ENCODE measurements around the gene ZNF835.

Gene ZNF835

GRCh38 chr19:56619121-56619520 is 52.4 kb downstream of the ZNF835 start:
- no peaks in the 10 kb centered on the region for H3K4me1 ChIP-seq (ENCODE audit: insufficient read depth, low read length)
- peaks cover 9% of the 10 kb centered on the region for H3K9me3 ChIP-seq (ENCODE audit: insufficient read depth, low read length, severe bottlenecking)
- no peak overlapping the region for H2AFZ ChIP-seq (ENCODE audit: low read depth, low read length)
- H3K4me3 ChIP-seq (ENCODE audit: low read depth in 1 of 2, low read length in 2 of 2), result no peak overlapping the region
- H3K9ac ChIP-seq (ENCODE audit: low read depth, low read length), result no peak overlapping the region
- TF ChIP-seq EZH2 (IDR thresholded peaks at IDR 0.05; ENCODE audit: borderline replicate concordance, low read depth, low read length, severe bottlenecking), result no peak
- TF ChIP-seq CTCF (IDR thresholded peaks at IDR 0.05; ENCODE audit: borderline replicate concordance, extremely low read depth, low read length, poor library complexity, severe bottlenecking), result no peak
- no peak for ATAC-seq (ENCODE audit: insufficient read depth, low read depth)
- peaks cover 46% of the 10 kb centered on the region for H3K79me2 ChIP-seq (ENCODE audit: insufficient read depth, low read length)
- no peak for DNase-seq
- H3K36me3 ChIP-seq (ENCODE audit: insufficient read depth, low read length), result peaks cover 56% of the 10 kb centered on the region
- no peak overlapping the region for H3K4me2 ChIP-seq (ENCODE audit: insufficient read depth, low read length)
- no peaks in the 10 kb centered on the region for H3K27me3 ChIP-seq (ENCODE audit: insufficient read depth, low read length, poor library complexity)
- peaks cover 10% of the 10 kb centered on the region; the same call in 1 of the 2 replicates for H4K20me1 ChIP-seq (ENCODE audit: insufficient read depth, low read length)
- H3K27ac ChIP-seq (ENCODE audit: low read length), result no peak overlapping the region

- Histone ChIP-seq H3K27me3 (ENCODE audit: insufficient read depth, low read length, poor library complexity) (no peaks in the 10 kb centered on the region), H3K36me3 (ENCODE audit: insufficient read depth, low read length) (peaks cover 54% of the 10 kb centered on the region), H3K4me1 (ENCODE audit: insufficient read depth, low read length) (no peaks in the 10 kb centered on the region), H4K20me1 (ENCODE audit: insufficient read depth, low read length) (peaks cover 10% of the 10 kb centered on the region; the same call in 1 of the 2 replicates), H3K79me2 (ENCODE audit: insufficient read depth, low read length) (peaks cover 57% of the 10 kb centered on the region), H3K4me3 (ENCODE audit: low read depth in 1 of 2, low read length in 2 of 2) (no peak overlapping the region), H3K27ac (ENCODE audit: low read length) (no peak overlapping the region), H2AFZ (ENCODE audit: low read depth, low read length) (no peak overlapping the region), H3K9ac (ENCODE audit: low read depth, low read length) (no peak overlapping the region), H3K4me2 (ENCODE audit: insufficient read depth, low read length) (no peak overlapping the region), H3K9me3 (ENCODE audit: insufficient read depth, low read length, severe bottlenecking) (peaks cover 9% of the 10 kb centered on the region)
- DNase-seq (no peak), ATAC-seq (ENCODE audit: insufficient read depth, low read depth) (no peak)
- TF ChIP-seq CTCF (IDR thresholded peaks at IDR 0.05; ENCODE audit: borderline replicate concordance, extremely low read depth, low read length, poor library complexity, severe bottlenecking) (no peak), EZH2 (IDR thresholded peaks at IDR 0.05; ENCODE audit: borderline replicate concordance, low read depth, low read length, severe bottlenecking) (no peak)
Measured at GRCh38 chr19:56617531-56617930, 54.0 kb downstream of the ZNF835 start.

GRCh38 chr19:56613639-56614038 is 57.9 kb downstream of the ZNF835 start:
- Histone ChIP-seq H3K79me2 (ENCODE audit: insufficient read depth, low read length) (peaks cover 79% of the 10 kb centered on the region), H3K36me3 (ENCODE audit: insufficient read depth, low read length) (peaks cover 60% of the 10 kb centered on the region)

More at GRCh38 chr19:56613639-56614038, 57.9 kb downstream of the ZNF835 start:
- H2AFZ ChIP-seq (ENCODE audit: low read depth, low read length), result no peak overlapping the region
- no peak overlapping the region for H3K27ac ChIP-seq (ENCODE audit: low read length)
- H3K4me2 ChIP-seq (ENCODE audit: insufficient read depth, low read length), result no peak overlapping the region
- TF ChIP-seq EZH2 (IDR thresholded peaks at IDR 0.05; ENCODE audit: borderline replicate concordance, low read depth, low read length, severe bottlenecking) (no peak), CTCF (IDR thresholded peaks at IDR 0.05; ENCODE audit: borderline replicate concordance, extremely low read depth, low read length, poor library complexity, severe bottlenecking) (no peak)
- H3K4me3 ChIP-seq (ENCODE audit: low read depth in 1 of 2, low read length in 2 of 2), result no peak overlapping the region
- DNase-seq (no peak), ATAC-seq (ENCODE audit: insufficient read depth, low read depth) (no peak)
- H3K9ac ChIP-seq (ENCODE audit: low read depth, low read length), result no peak overlapping the region
- H3K27me3 ChIP-seq (ENCODE audit: insufficient read depth, low read length, poor library complexity), result no peaks in the 10 kb centered on the region
- H3K4me1 ChIP-seq (ENCODE audit: insufficient read depth, low read length), result no peaks in the 10 kb centered on the region
- H3K9me3 ChIP-seq (ENCODE audit: insufficient read depth, low read length, severe bottlenecking), result peaks cover 10% of the 10 kb centered on the region
- H4K20me1 ChIP-seq (ENCODE audit: insufficient read depth, low read length), result peaks cover 6% of the 10 kb centered on the region; the same call in 1 of the 2 replicates
